Breast epithelium (tissue), 4 donors: ENCODE results near the gene PLVAP. TPM values are rescaled to one million over a fixed set of nuclear protein-coding genes. Genes with fewer than 3 reads are reported as not detected.

Source experiments
- DNase-seq, 2 donors: peaks; one replicate each; pipeline ENCODE4 v3.0.0-alpha.2; 2019; ENCODE audit warnings: low spot score in 2 of 2
- H3K27ac ChIP-seq, 2 donors: fragments of 200-600 bp; sonication (generic) in 1 of 2; one replicate each; pipeline ENCODE4 v1.5.1; 2016 to 2019; ENCODE audit warnings: mild to moderate bottlenecking in 1 of 2
- H3K27me3 ChIP-seq, 2 donors: fragments of 200-600 bp; sonication (generic) in 1 of 2; one replicate each; pipeline versions ENCODE4 v1.5.1 to v1.6.0; 2017 to 2019; ENCODE audit warnings: control low read depth in 1 of 2, mild to moderate bottlenecking in 1 of 2
- H3K36me3 ChIP-seq: fragments of 200-600 bp; one replicate; pipeline ENCODE4 v1.5.1; 2019
- H3K4me1 ChIP-seq, 2 donors: fragments of 200-600 bp; sonication (generic); one replicate each; pipeline ENCODE4 v1.5.1; 2016 to 2019; ENCODE audit warnings: control low read depth in 1 of 2
- H3K4me3 ChIP-seq, 3 donors: fragments of 200-600 bp; sonication (generic); 1 replicate in 2 of 3; 2 replicates in 1 of 3; pipeline ENCODE4 v1.5.1; 2016 to 2019; ENCODE audit warnings: mild to moderate bottlenecking in 3 of 3, moderate library complexity in 2 of 3
- H3K9me3 ChIP-seq, 2 donors: fragments of 200-600 bp; sonication (generic) in 1 of 2; one replicate each; pipeline ENCODE4 v1.5.1; 2016 to 2019; ENCODE audit warnings: control low read depth in 1 of 2
- CTCF ChIP-seq, 3 donors: fragments of 450-650 bp; IDR thresholded peaks; one replicate each; pipeline ENCODE4 v1.5.1; 2016 to 2017; ENCODE audit warnings: antibody characterized with exemption in 3 of 3, mild to moderate bottlenecking in 3 of 3, moderate library complexity in 3 of 3
- POLR2A ChIP-seq: fragments of 450-650 bp; IDR thresholded peaks from one replicate; pipeline ENCODE4 v1.6.1; 2016; ENCODE audit warnings: antibody characterized with exemption, mild to moderate bottlenecking, moderate library complexity
- POLR2AphosphoS5 ChIP-seq, 3 donors: sonication (generic); formaldehyde crosslinking; IDR thresholded peaks; one replicate each; pipeline ENCODE4 v1.6.1; 2017; ENCODE audit warnings: antibody characterized with exemption in 3 of 3
- intact Hi-C: fragments of 100-400 bp; cut with DNase I; formaldehyde crosslinking; loops from one replicate; pipeline ENCODE4 v1.15.1; 2023; ENCODE audit warnings: low total_unique reads
- total RNA-seq, 3 donors: library from RNA; depleted of rRNA; stranded (reverse); fragments of >200 nt; gene quantifications; one replicate each; pipeline ENCODE4 v1.1.0, GENCODE V29; 2016

PLVAP gene
- total RNA-seq, 3 donors from 2014 or later = 19.9 to 68.8 (median 51.2) TPM

DNA sequence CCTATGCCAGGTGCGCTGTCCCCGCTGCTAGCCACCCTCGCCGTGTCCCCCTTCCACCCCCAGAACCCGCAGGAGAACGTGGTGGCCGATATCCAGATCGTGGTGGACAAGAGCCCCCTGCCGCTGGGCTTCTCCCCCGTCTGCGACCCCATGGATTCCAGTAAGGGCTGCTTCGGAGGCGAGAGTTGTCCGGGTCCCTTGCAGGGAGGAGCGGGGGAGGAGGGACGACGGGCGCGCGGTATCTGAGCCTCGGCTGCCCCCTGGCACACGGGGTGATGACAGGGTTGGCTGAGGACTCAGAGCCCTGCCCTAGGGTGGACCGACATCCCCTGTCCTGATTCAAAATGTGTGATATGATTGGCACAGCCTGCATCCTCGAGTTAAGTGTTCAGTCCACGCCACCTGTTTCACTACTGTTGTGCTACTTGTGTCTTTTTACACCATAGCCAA is 43.4 kb upstream of the PLVAP start:
- Histone ChIP-seq H3K36me3 (no peaks in the 10 kb centered on the region), H3K4me1 (no peaks in the 10 kb centered on the region), H3K27me3 (no peaks in the 10 kb centered on the region), H3K9me3 (no peaks in the 10 kb centered on the region), H3K27ac (peak overlapping the region; percentile 79 to 83), H3K4me3 (peak overlapping the region; percentile 86 to 98 (median 92))
- intact Hi-C loops = no loop called here
- DNase-seq = no peak
- TF ChIP-seq POLR2A = no peak
- TF ChIP-seq POLR2AphosphoS5 (IDR thresholded peaks at IDR 0.05) = no peak
- no peak for TF ChIP-seq CTCF (IDR thresholded peaks at IDR 0.05)

DNA sequence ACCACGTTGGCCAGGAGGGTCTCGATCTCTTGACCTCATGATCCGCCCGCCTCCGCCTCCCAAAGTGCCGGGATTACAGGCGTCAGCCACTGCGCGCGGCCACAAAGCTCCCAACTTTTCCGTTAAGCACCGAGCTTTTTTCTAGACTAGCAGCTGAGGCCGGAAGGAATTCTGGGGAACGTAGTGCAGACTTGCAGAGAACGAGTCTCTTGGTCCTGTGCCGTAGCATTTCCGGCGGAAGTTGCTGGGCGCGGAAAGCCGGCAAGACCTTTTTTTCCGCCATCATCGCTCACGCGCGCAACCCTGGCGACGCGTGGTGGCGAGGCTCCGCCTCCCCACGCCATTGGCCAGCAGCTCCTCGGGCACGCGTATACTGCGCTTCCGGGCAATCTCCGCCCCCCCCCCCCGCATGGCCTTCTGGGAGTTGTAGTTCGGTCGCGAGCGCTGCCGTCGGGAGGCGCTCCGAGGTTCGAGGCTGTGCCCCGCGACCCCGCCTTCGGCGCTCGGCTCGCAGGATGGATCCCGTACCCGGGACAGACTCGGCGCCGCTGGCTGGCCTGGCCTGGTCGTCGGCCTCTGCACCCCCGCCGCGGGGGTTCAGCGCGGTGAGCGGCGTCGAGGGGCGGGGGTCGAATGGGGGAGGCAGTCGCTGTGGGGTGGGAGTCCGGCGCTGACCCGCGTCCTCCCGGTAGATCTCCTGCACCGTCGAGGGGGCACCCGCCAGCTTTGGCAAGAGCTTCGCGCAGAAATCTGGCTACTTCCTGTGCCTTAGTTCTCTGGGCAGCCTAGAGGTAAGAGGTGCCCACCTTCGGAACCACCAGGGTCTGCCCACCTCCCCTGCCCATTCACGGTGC is 42.7 kb upstream of the PLVAP start, which contains the start of gene MVB12A:
TSS of gene MVB12A (plus strand) at position 427 of the 854 bp plus-strand sequence. CDS start at position 516, 89 bp downstream.
- Histone ChIP-seq H3K4me1 (no peaks in the 10 kb centered on the region), H3K27ac (peak within 1 kb of the TSS; percentile 79 to 83), H3K9me3 (no peaks in the 10 kb centered on the region), H3K36me3 (no peaks in the 10 kb centered on the region), H3K27me3 (no peaks in the 10 kb centered on the region), H3K4me3 (peak within 1 kb of the TSS; percentile 86 to 98 (median 92))
- no peak for TF ChIP-seq POLR2A
- TF ChIP-seq POLR2AphosphoS5 (IDR thresholded peaks at IDR 0.05) = peak; percentile 69 to 89 (median 74)
- intact Hi-C loops = loop anchor here (1.0 kb wide), 1 partner anchor 14 kb away; no protein-coding TSS in a partner anchor
- DNase-seq = peak; percentile 96 to 97

- Histone ChIP-seq H3K4me1 (no peaks in the 10 kb centered on the region), H3K27ac (peak overlapping the region; percentile 79 to 83), H3K36me3 (no peaks in the 10 kb centered on the region), H3K9me3 (no peaks in the 10 kb centered on the region), H3K27me3 (no peaks in the 10 kb centered on the region), H3K4me3 (peak overlapping the region; percentile 86 to 98 (median 92))
- intact Hi-C loops = loop anchor here (1.0 kb wide), 1 partner anchor 15 kb away; no protein-coding TSS in a partner anchor
- TF ChIP-seq POLR2A (no peak), CTCF (IDR thresholded peaks at IDR 0.05) (no peak), POLR2AphosphoS5 (IDR thresholded peaks at IDR 0.05) (no peak)
- DNase-seq = no peak
Observed at GRCh38 chr19:17419154-17419620, 42.0 kb upstream of the PLVAP start.

DNA sequence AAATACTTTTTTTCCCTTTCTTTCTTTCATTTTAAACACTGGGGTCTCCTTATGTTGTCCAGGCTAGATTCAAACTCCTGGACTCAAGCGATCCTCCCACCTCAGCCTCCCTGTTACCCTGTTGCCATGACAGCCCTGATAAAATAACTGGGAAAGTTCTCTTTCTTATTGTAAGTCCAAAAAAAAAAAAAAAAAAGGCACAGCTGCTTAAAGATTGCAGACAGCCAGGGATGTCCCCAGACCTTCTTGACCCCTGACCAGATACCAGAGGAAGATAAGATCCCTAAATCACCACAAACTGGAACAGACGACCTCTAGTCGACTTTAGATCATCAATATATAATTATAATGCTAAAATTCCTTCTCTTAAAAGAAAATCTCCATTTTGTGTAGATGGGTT is 41.6 kb upstream of the PLVAP start:
- Histone ChIP-seq H3K9me3 (no peaks in the 10 kb centered on the region), H3K27me3 (no peaks in the 10 kb centered on the region), H3K4me1 (no peaks in the 10 kb centered on the region), H3K27ac (no peak overlapping the region), H3K4me3 (no peak overlapping the region), H3K36me3 (no peaks in the 10 kb centered on the region)
- intact Hi-C loops = loop anchor here (1.0 kb wide), 1 partner anchor 16 kb away; no protein-coding TSS in a partner anchor
- no peak for DNase-seq
- TF ChIP-seq CTCF (IDR thresholded peaks at IDR 0.05) (no peak), POLR2AphosphoS5 (IDR thresholded peaks at IDR 0.05) (no peak), POLR2A (no peak)

DNA sequence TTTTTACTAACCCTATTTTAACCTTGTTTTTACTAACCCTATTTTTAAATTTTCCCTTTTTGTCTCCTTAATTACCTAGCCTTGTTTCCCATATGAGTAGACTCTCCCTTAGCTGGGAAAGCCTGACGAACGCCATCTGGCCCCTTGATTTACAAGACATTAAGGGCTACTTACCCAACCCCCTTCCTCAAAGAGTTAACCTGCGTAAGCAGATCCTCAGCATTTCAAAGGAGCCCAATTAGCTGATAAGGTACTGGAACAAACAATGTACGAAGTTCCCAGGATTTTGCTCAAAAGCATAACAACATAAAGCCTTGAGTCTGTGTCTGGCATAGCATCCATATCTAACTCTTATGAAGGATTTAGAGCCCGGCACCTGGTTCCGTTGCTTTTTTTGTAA is 38.0 kb upstream of the PLVAP start:
- no peak overlapping the region for H3K4me3 ChIP-seq
- TF ChIP-seq POLR2A = no peak
- no peak for TF ChIP-seq CTCF (IDR thresholded peaks at IDR 0.05)
- no peak for TF ChIP-seq POLR2AphosphoS5 (IDR thresholded peaks at IDR 0.05)
- H3K9me3 ChIP-seq = no peaks in the 10 kb centered on the region
- no peaks in the 10 kb centered on the region for H3K36me3 ChIP-seq
- intact Hi-C loops = no loop called here
- DNase-seq = no peak
- H3K27me3 ChIP-seq = no peaks in the 10 kb centered on the region
- H3K27ac ChIP-seq = no peak overlapping the region
- H3K4me1 ChIP-seq = no peaks in the 10 kb centered on the region
